GM18520 (cell line): ENCODE results near the gene LIME1.
A peak's percentile ranks its signal among the peaks of the same experiment; 100 is the strongest.
"Not testable (repeated sequence)": the region's sequence is repeated elsewhere in the genome, so short reads cannot be mapped to it uniquely, and the experiment has no call there.

Experiments
- ATAC-seq: cut with Tn5 transposase; IDR thresholded peaks from one replicate; pipeline ENCODE4 v1.9.1; 2021; ENCODE audit not compliant: unreplicated experiment

LIME1 gene

GRCh38 chr20:63707558-63708300 is 28.7 kb upstream of the LIME1 start, which contains the start of the genes ARFRP1 and ZGPAT:
ARFRP1 (minus strand) TSS chr20:63707976; CDS start chr20:63707091, 885 bp downstream.
ZGPAT (plus strand) TSS chr20:63708039; CDS start chr20:63708581, 542 bp downstream.
- ATAC-seq = peak; percentile 57

GRCh38 chr20:63708301-63709148 is 27.9 kb upstream of the LIME1 start:
- ATAC-seq = no peak

GRCh38 chr20:63709149-63709527 is 27.3 kb upstream of the LIME1 start:
- no peak for ATAC-seq

GRCh38 chr20:63711085-63711645 is 25.3 kb upstream of the LIME1 start:
- ATAC-seq = no peak

- no peak for ATAC-seq
Observed at GRCh38 chr20:63712191-63712590, 24.3 kb upstream of the LIME1 start.

- no peak for ATAC-seq
Observed at GRCh38 chr20:63714858-63715257, 21.6 kb upstream of the LIME1 start.

- ATAC-seq = no peak
Observed at GRCh38 chr20:63718996-63719395, 17.5 kb upstream of the LIME1 start.

- not testable (repeated sequence) for ATAC-seq
Observed at GRCh38 chr20:63722967-63723622, 13.4 kb upstream of the LIME1 start.

- ATAC-seq = not testable (repeated sequence)
Observed at GRCh38 chr20:63730189-63730733, 6.2 kb upstream of the LIME1 start.

- no peak for ATAC-seq
Observed at GRCh38 chr20:63731410-63731809, 5.1 kb upstream of the LIME1 start.

- no peak for ATAC-seq
Observed at GRCh38 chr20:63732118-63733095, 4.1 kb upstream of the LIME1 start.

- no peak for ATAC-seq
Observed at GRCh38 chr20:63733117-63733516, 3.3 kb upstream of the LIME1 start.

- no peak for ATAC-seq
Observed at GRCh38 chr20:63733579-63734081, 2.8 kb upstream of the LIME1 start.

- ATAC-seq = no peak
Observed at GRCh38 chr20:63734111-63734945, 2.1 kb upstream of the LIME1 start.

GRCh38 chr20:63734946-63735858 is 1.3 kb upstream of the LIME1 start:
- no peak for ATAC-seq

GRCh38 chr20:63736893-63737694 is 630 bp downstream of the LIME1 start:
- no peak for ATAC-seq

- ATAC-seq = no peak
Observed at GRCh38 chr20:63737695-63737944, 1.2 kb downstream of the LIME1 start.
